Activated CD8-positive, alpha-beta T cell treated with anti-CD3 and anti-CD28 coated beads, Interleukin-2, amount 10 ng/mL, durations not matched to agents 7 days and 5 days (primary cell): ENCODE results near the gene FAM120B. TPM values are rescaled to one million over a fixed set of nuclear protein-coding genes. Genes with fewer than 3 reads are reported as not detected.
A peak's percentile ranks its signal among the peaks of the same experiment; 100 is the strongest.

ENCODE experiments used
- ATAC-seq: fragments of 150-1000 bp; cut with Tn5 transposase; one replicate; pipeline ENCODE4 v1.10.0; 2021; ENCODE audit warnings: moderate library complexity
- CTCF ChIA-PET: fragments of 350-600 bp; sonication (Branson Sonifier 250); formaldehyde crosslinking; loops from one replicate; lab custom pipeline; 2021; ENCODE audit warnings: antibody characterized with exemption; lab: Charles Lee
- POLR2A ChIA-PET: fragments of 350-600 bp; sonication (Branson Sonifier 250); formaldehyde crosslinking; loops from one replicate; lab custom pipeline; 2021; ENCODE audit warnings: antibody characterized with exemption; lab: Charles Lee
- DNase-seq: peaks from one replicate; pipeline ENCODE4 v3.0.0-alpha.2; 2020
- H3K27ac Mint-ChIP-seq: one replicate; pipeline ENCODE4 v1.8.0; 2021; ENCODE audit warnings: mild to moderate bottlenecking, mixed read lengths
- H3K27me3 Mint-ChIP-seq: one replicate; pipeline ENCODE4 v1.8.0; 2021; ENCODE audit warnings: low read depth, mixed read lengths
- H3K36me3 Mint-ChIP-seq: one replicate; pipeline ENCODE4 v1.8.0; 2021; ENCODE audit warnings: low read depth, mixed read lengths
- H3K4me1 Mint-ChIP-seq: one replicate; pipeline ENCODE4 v1.8.0; 2021; ENCODE audit warnings: low read depth, mixed read lengths
- H3K4me3 Mint-ChIP-seq: one replicate; pipeline ENCODE4 v1.8.0; 2021; ENCODE audit warnings: mild to moderate bottlenecking, mixed read lengths
- H3K9me3 Mint-ChIP-seq: one replicate; pipeline ENCODE4 v1.8.0; 2022; ENCODE audit warnings: mixed read lengths; ENCODE audit not compliant: insufficient read depth
- total RNA-seq, 2 experiments: library from RNA; stranded (reverse); gene quantifications; one replicate each; pipeline ENCODE4 v1.2.3, GENCODE V29; 2021

Gene FAM120B
- total RNA-seq, 2 experiments from 2014 or later = 25.5 to 26.0 TPM

DNA sequence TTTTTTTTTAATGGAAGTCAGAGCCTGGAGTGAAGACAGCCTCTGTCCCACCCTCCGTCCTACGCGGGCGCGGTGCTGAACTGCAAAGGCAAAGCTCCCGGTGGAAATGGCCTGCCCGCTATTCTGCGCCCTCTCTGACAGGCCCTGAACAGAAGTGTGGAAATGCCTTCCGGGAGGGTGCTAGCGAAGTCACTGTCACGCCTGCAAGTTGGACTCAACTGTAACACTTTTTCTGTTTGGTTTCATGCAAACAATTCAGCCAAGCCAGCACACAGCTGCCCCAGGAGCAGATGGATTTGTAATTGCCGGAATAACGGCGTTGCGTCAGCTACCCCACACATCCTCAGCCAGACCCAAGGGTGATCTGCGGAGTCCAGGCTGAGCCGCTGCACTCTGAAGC, 138.9 kb downstream of the FAM120B start:
- Mint-ChIP-seq H3K36me3 (no peaks in the 10 kb centered on the region), H3K4me3 (no peak overlapping the region), H3K27ac (no peak overlapping the region), H3K27me3 (peaks cover 3% of the 10 kb centered on the region), H3K9me3 (no peaks in the 10 kb centered on the region), H3K4me1 (no peaks in the 10 kb centered on the region)
- ChIA-PET POLR2A (no interaction called here), CTCF (no interaction called here)
- DNase-seq (no peak), ATAC-seq (no peak)

DNA sequence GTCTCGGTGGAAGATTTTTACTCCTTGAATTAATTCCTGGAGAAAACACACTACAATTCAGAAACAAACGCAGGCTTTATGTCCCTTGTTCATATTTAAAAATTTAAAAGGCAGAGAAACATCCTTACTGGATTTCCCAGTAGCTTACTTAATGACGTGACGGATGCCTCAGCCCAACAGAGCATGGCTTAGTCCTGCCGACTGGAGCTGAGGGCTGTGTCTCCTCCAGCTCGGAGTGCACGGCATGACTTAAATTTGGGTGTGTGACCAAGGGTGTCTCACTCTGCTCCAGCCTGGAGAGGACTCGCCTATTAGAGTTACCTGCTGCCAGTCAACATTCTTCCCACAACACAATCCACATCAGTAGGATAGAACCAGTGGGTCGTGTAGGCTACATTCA, 139.4 kb downstream of the FAM120B start:
- Mint-ChIP-seq H3K9me3 (no peaks in the 10 kb centered on the region), H3K4me3 (no peak overlapping the region), H3K36me3 (no peaks in the 10 kb centered on the region), H3K27me3 (peaks cover 3% of the 10 kb centered on the region), H3K4me1 (no peaks in the 10 kb centered on the region), H3K27ac (no peak overlapping the region)
- ATAC-seq (no peak), DNase-seq (no peak)
- ChIA-PET POLR2A (no interaction called here), CTCF (no interaction called here)

DNA sequence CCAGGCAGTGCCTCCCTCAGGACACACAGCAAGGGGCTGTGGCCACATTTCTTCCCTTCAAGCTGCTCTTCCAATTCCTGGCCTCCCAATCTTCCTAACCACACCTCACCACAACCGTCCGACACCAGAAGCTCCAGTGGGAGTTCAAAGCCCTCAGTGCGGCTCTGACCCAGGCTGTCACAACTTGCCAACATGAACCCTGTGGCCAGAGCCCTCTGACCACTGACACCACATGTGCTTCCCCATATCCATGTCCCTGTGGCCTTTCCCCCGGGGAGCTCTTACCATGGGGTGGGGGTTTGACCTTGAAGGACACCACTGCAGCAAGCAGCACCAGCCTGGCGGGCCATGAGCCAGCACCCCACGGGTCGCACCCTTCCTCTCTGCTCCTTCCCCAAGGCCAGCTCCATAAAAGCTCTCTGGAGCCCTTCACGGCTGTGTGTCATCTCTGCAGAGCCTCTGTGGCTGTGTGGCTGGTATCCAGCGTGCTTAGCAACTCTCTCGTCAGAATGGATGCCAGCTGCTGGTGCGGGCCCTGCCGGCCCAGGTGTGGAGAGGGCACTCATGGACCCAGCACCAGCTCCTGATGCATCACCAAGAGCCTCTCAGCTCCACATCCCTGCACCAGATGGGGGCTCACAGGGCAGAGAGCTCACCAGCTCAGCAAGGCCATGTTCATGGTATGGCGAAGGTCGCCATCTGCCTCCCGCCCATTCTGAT, 140.4 kb downstream of the FAM120B start:
- Mint-ChIP-seq H3K9me3 (no peaks in the 10 kb centered on the region), H3K4me3 (no peak overlapping the region), H3K36me3 (no peaks in the 10 kb centered on the region), H3K4me1 (no peaks in the 10 kb centered on the region), H3K27me3 (no peaks in the 10 kb centered on the region), H3K27ac (no peak overlapping the region)
- CTCF ChIA-PET = no interaction called here
- POLR2A ChIA-PET = no interaction called here
- ATAC-seq (no peak), DNase-seq (no peak)

DNA sequence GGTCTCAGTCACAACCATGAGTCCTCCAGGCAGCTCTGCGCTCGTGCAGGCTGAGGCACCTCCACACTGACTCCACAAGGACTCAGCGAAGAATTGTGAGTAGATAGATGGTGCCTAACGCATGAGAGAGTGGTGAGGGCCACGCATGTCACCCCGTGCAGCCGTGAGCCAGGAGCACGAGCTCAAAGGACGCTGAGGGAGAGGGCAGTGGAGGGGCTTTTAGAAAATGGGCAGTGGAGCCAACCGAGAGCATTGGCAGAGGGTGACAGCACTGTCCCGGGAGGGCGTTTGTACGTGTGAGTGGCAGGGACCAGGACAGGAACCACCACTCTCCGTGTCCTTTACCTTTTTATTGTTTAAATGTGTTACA, 141.0 kb downstream of the FAM120B start:
- no peaks in the 10 kb centered on the region for H3K4me1 Mint-ChIP-seq
- H3K27ac Mint-ChIP-seq = no peak overlapping the region
- no peaks in the 10 kb centered on the region for H3K27me3 Mint-ChIP-seq
- DNase-seq (no peak), ATAC-seq (no peak)
- no peaks in the 10 kb centered on the region for H3K9me3 Mint-ChIP-seq
- ChIA-PET POLR2A (no interaction called here), CTCF (no interaction called here)
- no peak overlapping the region for H3K4me3 Mint-ChIP-seq
- no peaks in the 10 kb centered on the region for H3K36me3 Mint-ChIP-seq

DNA sequence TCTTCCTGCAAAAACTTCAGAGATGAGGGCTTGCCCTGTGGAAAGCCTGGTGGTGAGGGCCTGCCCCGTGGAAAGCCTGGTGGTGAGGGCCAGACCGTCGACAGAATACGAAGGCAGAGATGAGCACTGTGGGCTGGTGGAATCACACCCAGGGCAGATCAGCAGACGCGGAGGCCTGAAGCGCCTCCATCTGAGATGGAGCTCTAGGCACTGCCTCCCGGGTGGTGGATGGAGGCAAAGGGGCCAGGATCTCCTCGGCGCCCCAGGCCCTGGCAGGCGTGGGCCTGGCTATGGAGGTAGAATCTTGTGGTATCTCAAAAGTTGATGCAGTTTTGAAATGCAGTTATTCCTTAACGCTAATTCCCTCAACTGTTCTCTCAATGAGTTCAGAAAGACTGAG, 141.8 kb downstream of the FAM120B start:
- Mint-ChIP-seq H3K9me3 (no peaks in the 10 kb centered on the region), H3K36me3 (no peaks in the 10 kb centered on the region), H3K4me3 (no peak overlapping the region), H3K27ac (no peak overlapping the region), H3K27me3 (peaks cover 2% of the 10 kb centered on the region), H3K4me1 (no peaks in the 10 kb centered on the region)
- ATAC-seq (no peak), DNase-seq (no peak)
- ChIA-PET POLR2A (no interaction called here), CTCF (no interaction called here)

DNA sequence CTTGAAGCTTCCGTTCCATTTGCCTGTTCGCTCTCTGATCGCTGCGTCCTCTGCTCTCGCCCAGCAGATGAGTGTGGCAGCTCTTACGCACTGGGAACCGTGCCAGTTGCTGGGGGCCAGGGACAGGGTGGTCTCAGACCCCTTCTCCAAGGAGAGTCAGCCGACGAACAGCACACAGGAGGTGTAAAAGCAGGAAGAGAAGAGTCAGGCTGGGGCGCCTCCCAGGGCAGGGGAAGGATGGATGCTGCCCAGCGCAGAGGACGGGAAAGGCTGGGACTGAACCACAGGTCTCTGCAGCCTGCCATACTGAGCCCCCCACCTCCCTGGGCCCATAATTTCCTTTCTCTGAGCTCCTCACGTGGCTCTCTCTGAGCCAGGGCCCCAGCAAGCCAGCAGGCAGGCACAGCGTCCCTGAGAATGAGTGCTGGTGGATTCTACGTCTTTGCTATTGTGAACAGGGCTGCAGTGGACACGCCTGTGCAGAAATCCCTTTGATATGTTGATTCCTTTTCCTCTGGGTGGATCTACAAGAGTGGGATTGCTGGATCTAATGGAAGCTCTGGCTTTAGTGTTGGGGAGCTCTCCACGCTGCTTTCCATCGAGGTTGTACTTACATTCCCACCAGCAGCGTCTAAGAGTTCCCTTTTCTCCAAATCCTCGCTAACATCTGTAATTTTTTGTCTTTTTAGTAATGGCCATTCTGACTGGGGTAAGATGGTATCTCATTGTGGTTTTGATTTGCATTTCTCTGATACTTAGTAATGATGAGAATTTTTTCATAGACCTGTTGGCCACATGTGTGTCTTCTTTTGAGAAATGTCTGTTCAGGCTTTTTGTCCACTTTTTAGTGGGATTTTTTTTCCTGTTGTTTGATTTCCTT, 142.4 kb downstream of the FAM120B start:
- no peak overlapping the region for H3K27ac Mint-ChIP-seq
- POLR2A ChIA-PET = no interaction called here
- H3K27me3 Mint-ChIP-seq = peaks cover 2% of the 10 kb centered on the region
- no peak for ATAC-seq
- no peaks in the 10 kb centered on the region for H3K9me3 Mint-ChIP-seq
- H3K4me3 Mint-ChIP-seq = no peak overlapping the region
- CTCF ChIA-PET = no interaction called here
- no peak for DNase-seq
- H3K4me1 Mint-ChIP-seq = peaks cover 1% of the 10 kb centered on the region
- no peaks in the 10 kb centered on the region for H3K36me3 Mint-ChIP-seq

DNA sequence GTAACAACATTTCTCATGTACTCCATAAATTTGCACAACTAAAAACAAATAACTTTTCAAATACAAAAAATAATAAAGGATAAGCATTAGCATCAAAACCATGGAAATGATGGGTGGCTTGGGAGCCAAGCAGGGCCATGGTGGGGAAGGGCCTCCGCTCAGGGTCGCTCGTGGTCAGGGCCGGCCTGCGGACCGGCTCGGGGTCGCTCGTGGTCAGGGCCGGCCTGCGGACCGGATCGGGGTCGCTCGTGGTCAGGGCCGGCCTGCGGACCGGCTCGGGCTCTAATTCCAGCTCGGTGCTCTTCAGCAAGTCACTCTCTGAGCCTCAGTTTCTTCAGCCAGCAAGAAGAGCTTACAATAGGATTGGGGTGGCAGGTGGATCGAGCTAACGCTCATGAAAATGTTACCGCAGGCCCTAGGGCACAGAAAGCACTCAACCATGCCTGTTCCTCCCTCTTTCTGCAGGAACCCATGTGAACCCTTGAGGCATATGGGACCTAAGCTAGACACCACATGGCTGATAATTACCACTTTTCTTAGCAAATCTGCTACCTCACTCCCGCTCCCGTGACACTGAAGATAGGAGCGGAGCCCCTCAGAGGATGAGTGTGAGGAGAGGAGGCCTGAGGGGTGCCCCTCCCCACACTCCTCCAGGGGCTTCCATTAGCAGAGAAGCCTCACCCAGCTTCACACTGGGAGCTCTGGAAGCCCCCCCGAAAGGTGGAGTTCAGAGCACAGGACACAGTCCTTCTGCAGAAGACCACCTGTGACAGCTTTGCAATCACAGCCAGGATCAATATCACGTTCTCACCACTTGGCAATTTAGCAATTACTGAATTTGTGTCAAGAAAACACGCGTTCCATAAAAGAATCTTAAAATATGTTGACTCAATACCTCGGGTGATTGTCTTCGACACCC, 143.5 kb downstream of the FAM120B start:
- Mint-ChIP-seq H3K27ac (no peak overlapping the region), H3K4me3 (no peak overlapping the region), H3K27me3 (peaks cover 2% of the 10 kb centered on the region), H3K9me3 (no peaks in the 10 kb centered on the region), H3K4me1 (peaks cover 12% of the 10 kb centered on the region), H3K36me3 (no peaks in the 10 kb centered on the region)
- no peak for ATAC-seq
- POLR2A ChIA-PET = no interaction called here
- DNase-seq = no peak
- CTCF ChIA-PET = no interaction called here

DNA sequence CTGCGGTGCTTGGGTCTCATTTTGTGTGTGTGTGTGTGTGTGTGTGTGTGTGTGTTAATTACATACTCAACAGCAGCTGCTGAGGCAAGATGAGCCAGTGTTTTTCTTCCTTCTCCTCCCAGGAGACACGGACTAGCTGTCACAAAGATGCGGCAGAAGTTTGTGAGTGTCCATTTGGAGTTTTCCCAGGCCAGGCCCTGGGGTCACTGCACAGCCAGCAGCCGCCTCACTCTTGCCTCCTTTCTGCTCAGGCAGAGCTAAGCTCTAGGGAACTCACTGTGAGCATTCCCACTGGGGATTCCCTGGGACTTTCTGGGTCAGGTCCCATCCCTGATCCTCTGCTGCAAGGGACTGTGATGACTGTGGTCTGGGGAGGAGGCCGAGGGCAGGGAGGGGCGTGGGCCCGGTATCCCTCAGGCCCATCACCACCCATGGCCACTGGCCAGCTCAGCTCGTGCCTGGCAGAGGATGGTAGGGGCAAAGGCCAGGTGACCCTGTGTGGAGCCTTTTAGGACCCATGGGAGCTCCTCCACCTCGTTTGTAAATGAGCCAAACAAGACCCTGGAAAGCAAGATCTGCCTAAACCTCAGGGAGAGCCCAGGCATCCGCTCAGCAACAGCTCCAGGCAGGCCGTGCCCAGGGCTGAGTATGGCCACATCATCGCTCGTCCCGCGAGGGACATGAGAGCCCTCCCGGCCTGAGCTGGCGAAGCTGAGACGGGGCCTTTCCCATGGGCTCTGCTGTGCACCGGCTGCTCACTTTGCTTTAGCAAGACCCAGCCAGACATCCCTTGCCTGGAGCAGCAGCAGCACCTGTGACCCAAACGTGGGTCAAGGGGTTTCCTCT, 144.6 kb downstream of the FAM120B start:
- Mint-ChIP-seq H3K4me1 (peaks cover 12% of the 10 kb centered on the region), H3K36me3 (no peaks in the 10 kb centered on the region), H3K9me3 (no peaks in the 10 kb centered on the region), H3K4me3 (no peak overlapping the region), H3K27me3 (peaks cover 2% of the 10 kb centered on the region), H3K27ac (no peak overlapping the region)
- no peak for ATAC-seq
- ChIA-PET POLR2A (no interaction called here), CTCF (no interaction called here)
- DNase-seq = no peak

DNA sequence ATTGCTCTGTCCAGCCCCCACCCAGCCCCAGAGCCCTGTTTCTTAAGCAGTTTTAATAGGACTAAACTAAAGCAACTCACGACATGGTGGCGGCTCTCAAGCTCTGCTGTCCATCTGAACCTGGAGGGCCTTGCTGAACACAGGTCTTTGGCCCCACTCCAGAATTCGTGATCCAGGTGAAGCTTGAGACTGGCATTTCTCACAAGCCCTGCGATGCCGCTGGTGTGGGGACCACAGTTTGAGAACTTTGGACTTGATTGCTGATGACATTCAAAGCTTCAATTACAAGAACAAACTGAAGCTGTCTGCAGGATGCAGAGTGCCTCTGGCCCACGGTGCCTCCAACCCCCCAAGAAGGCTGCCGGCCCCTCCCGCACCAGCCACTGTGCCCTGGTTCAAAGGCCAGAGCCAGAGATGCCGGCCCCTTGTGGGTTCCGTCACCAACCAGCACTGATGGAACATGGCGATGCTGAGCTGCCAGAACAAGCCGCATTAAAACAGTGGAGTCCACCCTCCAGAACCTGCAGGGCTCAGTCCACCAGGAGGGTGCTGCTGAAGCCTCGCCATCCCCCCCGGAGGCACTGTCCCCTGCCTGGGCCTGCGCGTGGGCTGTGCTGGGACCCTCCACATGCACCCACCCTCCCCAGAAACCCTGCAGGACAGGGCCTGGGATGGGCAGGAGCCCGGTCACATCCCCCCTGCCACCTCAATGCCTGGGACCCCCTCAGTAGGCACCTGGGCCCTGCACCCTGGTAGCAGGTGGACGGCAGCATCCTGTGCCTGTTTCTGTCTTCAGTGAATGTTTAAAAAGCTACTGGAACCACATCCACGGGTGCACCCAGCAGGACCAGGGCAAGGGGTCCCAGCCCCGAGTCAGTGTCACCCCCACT, 145.4 kb downstream of the FAM120B start:
- Mint-ChIP-seq H3K9me3 (no peaks in the 10 kb centered on the region), H3K4me1 (peaks cover 12% of the 10 kb centered on the region), H3K36me3 (no peaks in the 10 kb centered on the region), H3K4me3 (no peak overlapping the region), H3K27ac (no peak overlapping the region), H3K27me3 (peaks cover 2% of the 10 kb centered on the region)
- POLR2A ChIA-PET = no interaction called here
- ATAC-seq (no peak), DNase-seq (no peak)
- CTCF ChIA-PET = no interaction called here

DNA sequence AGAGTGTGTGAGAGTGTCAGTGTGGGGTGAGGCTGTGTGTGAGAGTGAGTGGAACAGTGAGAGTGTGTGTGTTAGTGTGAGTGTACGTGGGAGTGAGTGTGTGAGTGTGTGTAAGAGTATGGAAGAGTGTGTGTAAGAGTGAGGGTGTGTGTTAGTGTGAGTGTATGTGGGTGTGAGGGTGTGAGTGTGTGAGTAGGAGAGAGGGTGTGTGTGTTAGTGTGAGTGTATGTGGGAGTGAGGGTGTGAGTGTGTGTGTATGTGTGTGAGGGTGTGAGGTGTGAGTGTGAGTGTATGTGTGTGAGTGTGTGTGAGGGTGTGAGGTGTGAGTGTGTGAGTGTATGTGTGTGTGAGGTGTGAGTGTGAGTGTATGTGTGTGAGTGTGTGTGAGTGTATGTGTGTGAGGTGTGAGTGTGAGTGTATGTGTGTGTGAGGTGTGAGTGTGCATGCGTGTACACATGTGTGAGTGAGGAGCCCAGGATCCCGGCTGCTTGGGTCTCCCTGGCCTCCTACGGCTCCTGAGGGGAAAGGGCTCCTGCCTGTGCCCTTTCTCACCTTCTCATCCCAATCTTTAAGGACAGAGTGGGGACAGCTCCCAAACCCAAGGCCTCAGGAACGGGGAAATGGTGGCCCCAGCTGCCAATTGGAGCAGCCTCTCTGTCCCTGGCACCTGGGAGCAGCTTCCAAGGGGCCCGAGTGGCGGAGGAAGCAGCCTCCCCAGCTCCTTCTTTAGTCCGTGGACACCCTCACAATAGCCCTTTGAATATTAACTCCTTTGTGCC, 146.4 kb downstream of the FAM120B start:
- peaks cover 12% of the 10 kb centered on the region for H3K4me1 Mint-ChIP-seq
- POLR2A ChIA-PET = interaction anchor here (0.7 kb wide), 1 partner anchor 227 kb away, joined by 3 read pairs; no protein-coding TSS in a partner anchor
- DNase-seq (no peak), ATAC-seq (no peak)
- peaks cover 2% of the 10 kb centered on the region for H3K27me3 Mint-ChIP-seq
- H3K4me3 Mint-ChIP-seq = no peak overlapping the region
- no peaks in the 10 kb centered on the region for H3K9me3 Mint-ChIP-seq
- no peaks in the 10 kb centered on the region for H3K36me3 Mint-ChIP-seq
- CTCF ChIA-PET = no interaction called here
- peak overlapping the region; percentile 31 for H3K27ac Mint-ChIP-seq
